Activated CD4-positive, alpha-beta T cell treated with anti-CD3 and anti-CD28 coated beads for 36 hours (primary cell): ENCODE results near the gene ZFYVE1. TPM values are rescaled to one million over a fixed set of nuclear protein-coding genes. Genes with fewer than 3 reads are reported as not detected.

ENCODE experiments used
- ATAC-seq: fragments of 200-7000 bp; cut with Tn5 transposase; one replicate; pipeline ENCODE4 v1.10.0; 2021; ENCODE audit warnings: mild to moderate bottlenecking, moderate library complexity
- CTCF ChIA-PET: fragments of 350-600 bp; sonication (Branson Sonifier 250); formaldehyde crosslinking; loops from one replicate; lab custom pipeline; 2021; ENCODE audit warnings: antibody characterized with exemption; lab: Charles Lee
- POLR2A ChIA-PET: fragments of 350-600 bp; sonication (Branson Sonifier 250); formaldehyde crosslinking; loops from one replicate; lab custom pipeline; 2021; ENCODE audit warnings: antibody characterized with exemption, inconsistent platforms; lab: Charles Lee
- DNase-seq: peaks from one replicate; pipeline ENCODE4 v3.0.0-alpha.2; 2020
- H3K27ac Mint-ChIP-seq: one replicate; pipeline ENCODE4 v1.8.0; 2021; ENCODE audit warnings: mixed read lengths
- H3K27me3 Mint-ChIP-seq: one replicate; pipeline ENCODE4 v1.8.0; 2021; ENCODE audit warnings: mixed read lengths
- H3K36me3 Mint-ChIP-seq: one replicate; pipeline ENCODE4 v1.8.0; 2021; ENCODE audit warnings: low read depth, mixed read lengths
- H3K4me1 Mint-ChIP-seq: one replicate; pipeline ENCODE4 v1.8.0; 2021; ENCODE audit warnings: mixed read lengths
- H3K4me3 Mint-ChIP-seq: one replicate; pipeline ENCODE4 v1.8.0; 2021; ENCODE audit warnings: mild to moderate bottlenecking, moderate library complexity, mixed read lengths
- H3K9me3 Mint-ChIP-seq: one replicate; pipeline ENCODE4 v1.8.0; 2021; ENCODE audit warnings: low read depth, mixed read lengths
- intact Hi-C, 2 experiments: fragments of 100-400 bp; cut with DNase I in 1 of 2; cut with micrococcal nuclease in 1 of 2; formaldehyde crosslinking; loops; one replicate each; pipeline versions ENCODE4 v1.14.2 to v1.15.1; 2022 to 2024; cut with DNase I, micrococcal nuclease
- total RNA-seq, 2 experiments: library from RNA; stranded (reverse); gene quantifications; one replicate each; pipeline ENCODE4 v1.2.3, GENCODE V29; 2021

The ZFYVE1 gene
- total RNA-seq, 2 experiments from 2014 or later, result 8.3 to 9.4 TPM

GRCh38 chr14:72920008-72920407, 106.9 kb downstream of the ZFYVE1 start:
- intact Hi-C loops, result no loop called here
- Mint-ChIP-seq H3K4me3 (no peak overlapping the region), H3K27ac (no peak overlapping the region), H3K27me3 (peaks cover 2% of the 10 kb centered on the region), H3K9me3 (no peaks in the 10 kb centered on the region), H3K36me3 (no peaks in the 10 kb centered on the region), H3K4me1 (no peaks in the 10 kb centered on the region)
- DNase-seq, result no peak
- POLR2A ChIA-PET, result no interaction called here
- no peak for ATAC-seq
- CTCF ChIA-PET, result no interaction called here

Other genes starting within 250 kb of the ZFYVE1 start
- under 1 TPM; 0.25 to 0.39 TPM for gene DPF3, start 133.0 kb downstream of the ZFYVE1 start, total RNA-seq
- 10 to 100 TPM; 16.0 to 21.7 TPM for gene DCAF4, start 100.6 kb downstream of the ZFYVE1 start, total RNA-seq
- 100 to 1,000 TPM in 1 of 2 experiments, 10 to 100 TPM in 1; 95.6 to 115 TPM for gene RBM25, start 31.4 kb upstream of the ZFYVE1 start, total RNA-seq
- 10 to 100 TPM; 31.2 to 31.6 TPM for gene PSEN1, start 109.4 kb upstream of the ZFYVE1 start, total RNA-seq
- gene PAPLN, start 210.4 kb upstream of the ZFYVE1 start, total RNA-seq, result under 1 TPM; 0.21 to 0.30 TPM